Thyroid gland (tissue), 4 donors: ENCODE results near the gene TCAP. TPM values are rescaled to one million over a fixed set of nuclear protein-coding genes. Genes with fewer than 3 reads are reported as not detected.

Experiments used
- DNase-seq, 2 donors: peaks; one replicate each; pipeline ENCODE4 v3.0.0-alpha.2; 2019
- H3K27ac ChIP-seq, 3 donors: fragments of 200-600 bp; sonication (generic); 1 replicate in 2 of 3; 2 replicates in 1 of 3; pipeline ENCODE4 v1.5.1; 2016 to 2019; ENCODE audit warnings: mild to moderate bottlenecking in 1 of 3, moderate library complexity in 1 of 3
- H3K27me3 ChIP-seq: fragments of 200-600 bp; sonication (generic); one replicate; pipeline ENCODE4 v1.5.1; 2019
- H3K36me3 ChIP-seq, 2 donors: fragments of 200-600 bp; sonication (generic); one replicate each; pipeline ENCODE4 v1.5.1; 2016 to 2019
- H3K4me1 ChIP-seq, 2 donors: fragments of 200-600 bp; sonication (generic); one replicate each; pipeline ENCODE4 v1.5.1; 2017 to 2019
- H3K4me3 ChIP-seq, 3 donors: fragments of 200-600 bp; sonication (generic); replicated peaks in 1 of 3; 1 replicate in 2 of 3; 2 replicates in 1 of 3; pipeline ENCODE4 v1.5.1; 2016; ENCODE audit warnings: mild to moderate bottlenecking in 1 of 3
- H3K9me3 ChIP-seq: fragments of 200-600 bp; sonication (generic); one replicate; pipeline ENCODE4 v1.5.1; 2017
- POLR2A ChIP-seq, 2 donors: fragments of 450-650 bp; IDR thresholded peaks; one replicate each; pipeline ENCODE4 v1.6.1; 2017; ENCODE audit warnings: antibody characterized with exemption in 2 of 2, mild to moderate bottlenecking in 2 of 2, moderate library complexity in 1 of 2
- WGBS, 2 donors: methylation state at CpG; one replicate each; pipeline ENCODE4 v1.1.5; 2017; 5-methylcytosine and 5-hydroxymethylcytosine counted together
- intact Hi-C: fragments of 100-400 bp; cut with DNase I; formaldehyde crosslinking; loops from one replicate; pipeline ENCODE4 v1.15.1; 2023
- total RNA-seq, 4 donors: library from RNA; depleted of rRNA; stranded (reverse); fragments of >200 nt; gene quantifications; one replicate each; pipeline ENCODE4 v1.2.3, GENCODE V29; 2016
- TF ChIP-seq, protein P1 (sequence below), 6 experiments: fragments of 200-600 bp in 3 of 6; fragments of 450-650 bp in 3 of 6; sonication (generic) in 3 of 6; IDR thresholded peaks; one replicate each; pipeline ENCODE4 v1.5.1; 2016 to 2019; ENCODE audit warnings: antibody characterized with exemption in 6 of 6, mild to moderate bottlenecking in 2 of 6, inconsistent platforms in 1 of 6, moderate library complexity in 1 of 6

Gene TCAP
- total RNA-seq, 4 donors from 2014 or later, result 0.63 to 2.1 (median 1.5) TPM

DNA sequence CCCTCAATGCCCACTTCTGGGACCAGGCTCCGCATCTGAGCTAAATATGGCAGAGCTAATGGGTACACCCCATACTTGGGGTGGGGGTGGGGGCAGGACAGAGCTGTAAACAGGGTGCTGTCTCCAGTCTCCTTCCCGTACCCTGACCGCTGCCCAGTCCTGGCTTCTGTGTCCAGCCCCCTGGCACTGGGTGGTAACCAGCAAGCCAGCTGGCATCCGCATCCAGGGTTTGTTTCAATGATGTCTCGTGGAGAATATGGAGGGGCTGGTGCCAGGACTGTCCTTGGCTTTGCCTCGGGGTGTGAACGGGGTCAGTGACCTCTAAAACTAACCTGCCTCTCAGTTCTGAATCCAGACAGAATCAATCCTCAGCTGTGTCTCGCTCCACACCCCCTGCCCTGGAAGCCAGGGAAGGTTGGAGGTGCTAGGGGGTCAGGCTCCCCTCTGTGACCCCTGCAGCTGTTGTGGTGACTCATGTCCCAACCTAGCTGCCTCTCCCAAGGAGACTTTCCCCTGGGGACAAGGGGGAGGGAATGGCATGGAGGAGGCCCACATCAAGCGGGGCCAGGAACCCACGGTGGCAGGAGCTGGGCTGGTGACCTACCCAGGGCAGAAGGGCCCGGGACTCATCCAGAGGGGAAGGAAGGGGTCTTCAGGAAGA lies 1.6 kb downstream of the TCAP start:
- TF ChIP-seq, protein P1, sequence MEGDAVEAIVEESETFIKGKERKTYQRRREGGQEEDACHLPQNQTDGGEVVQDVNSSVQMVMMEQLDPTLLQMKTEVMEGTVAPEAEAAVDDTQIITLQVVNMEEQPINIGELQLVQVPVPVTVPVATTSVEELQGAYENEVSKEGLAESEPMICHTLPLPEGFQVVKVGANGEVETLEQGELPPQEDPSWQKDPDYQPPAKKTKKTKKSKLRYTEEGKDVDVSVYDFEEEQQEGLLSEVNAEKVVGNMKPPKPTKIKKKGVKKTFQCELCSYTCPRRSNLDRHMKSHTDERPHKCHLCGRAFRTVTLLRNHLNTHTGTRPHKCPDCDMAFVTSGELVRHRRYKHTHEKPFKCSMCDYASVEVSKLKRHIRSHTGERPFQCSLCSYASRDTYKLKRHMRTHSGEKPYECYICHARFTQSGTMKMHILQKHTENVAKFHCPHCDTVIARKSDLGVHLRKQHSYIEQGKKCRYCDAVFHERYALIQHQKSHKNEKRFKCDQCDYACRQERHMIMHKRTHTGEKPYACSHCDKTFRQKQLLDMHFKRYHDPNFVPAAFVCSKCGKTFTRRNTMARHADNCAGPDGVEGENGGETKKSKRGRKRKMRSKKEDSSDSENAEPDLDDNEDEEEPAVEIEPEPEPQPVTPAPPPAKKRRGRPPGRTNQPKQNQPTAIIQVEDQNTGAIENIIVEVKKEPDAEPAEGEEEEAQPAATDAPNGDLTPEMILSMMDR (IDR thresholded peaks at IDR 0.05), result no peak
- Histone ChIP-seq H3K4me3 (no peak overlapping the region), H3K36me3 (no peaks in the 10 kb centered on the region), H3K27ac (peak overlapping the region in 1 of 3 donors; percentile 10), H3K9me3 (no peaks in the 10 kb centered on the region), H3K27me3 (no peaks in the 10 kb centered on the region), H3K4me1 (peaks cover 33 to 77% of the 10 kb centered on the region in 2 donors)
- WGBS, 2 donors, result 59 to 78% methylated on average over 5 to 10 of the region's 11 CpGs
- no peak for DNase-seq
- intact Hi-C loops, result no loop called here

DNA sequence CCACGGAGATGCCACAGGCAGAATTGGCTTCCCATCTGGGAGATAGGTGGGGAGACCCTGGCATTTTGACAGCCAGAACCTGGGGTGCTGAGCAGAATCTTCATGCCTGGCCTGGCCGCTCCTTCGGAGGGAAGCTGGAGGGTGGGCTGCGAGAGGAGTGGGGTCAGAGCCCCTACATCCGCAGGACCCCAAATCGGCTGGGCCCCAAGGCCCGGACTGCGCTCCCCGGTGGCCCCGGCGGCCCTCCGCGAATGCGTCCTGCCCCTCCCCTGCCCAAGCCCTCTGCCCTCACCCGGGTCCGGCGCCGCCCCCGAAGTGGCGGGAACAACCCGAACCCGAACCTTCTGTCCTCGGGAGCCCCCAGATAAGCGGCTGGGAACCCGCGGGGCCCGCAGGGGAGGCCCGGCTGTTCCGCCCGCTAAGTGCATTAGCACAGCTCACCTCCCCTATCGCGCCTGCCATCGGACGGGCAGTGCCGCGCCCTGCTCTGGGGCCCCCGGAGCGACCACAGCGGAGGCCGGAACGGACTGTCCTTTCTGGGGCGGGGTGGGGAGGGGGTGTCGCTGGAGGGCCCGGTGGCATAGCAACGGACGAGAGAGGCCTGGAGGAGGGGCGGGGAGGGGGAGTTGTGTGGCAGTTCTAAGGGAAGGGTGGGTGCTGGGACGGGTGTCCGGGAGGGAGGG lies 2.3 kb downstream of the TCAP start:
- H3K4me3 ChIP-seq, result peak overlapping the region in 1 of 3 donors; percentile 21
- TF ChIP-seq, protein P1 (IDR thresholded peaks at IDR 0.05), result no peak
- TF ChIP-seq POLR2A (IDR thresholded peaks at IDR 0.05), result no peak
- 8 to 29% methylated on average over 2 to 5 of the region's 49 CpGs for WGBS, 2 donors
- intact Hi-C loops, result no loop called here
- no peaks in the 10 kb centered on the region for H3K9me3 ChIP-seq
- peaks cover 33 to 77% of the 10 kb centered on the region in 2 donors for H3K4me1 ChIP-seq
- peak overlapping the region in 1 of 3 donors; percentile 10 for H3K27ac ChIP-seq
- no peaks in the 10 kb centered on the region for H3K27me3 ChIP-seq
- DNase-seq, result peak in 1 of 2 donors; percentile 48
- H3K36me3 ChIP-seq, result no peaks in the 10 kb centered on the region

DNA sequence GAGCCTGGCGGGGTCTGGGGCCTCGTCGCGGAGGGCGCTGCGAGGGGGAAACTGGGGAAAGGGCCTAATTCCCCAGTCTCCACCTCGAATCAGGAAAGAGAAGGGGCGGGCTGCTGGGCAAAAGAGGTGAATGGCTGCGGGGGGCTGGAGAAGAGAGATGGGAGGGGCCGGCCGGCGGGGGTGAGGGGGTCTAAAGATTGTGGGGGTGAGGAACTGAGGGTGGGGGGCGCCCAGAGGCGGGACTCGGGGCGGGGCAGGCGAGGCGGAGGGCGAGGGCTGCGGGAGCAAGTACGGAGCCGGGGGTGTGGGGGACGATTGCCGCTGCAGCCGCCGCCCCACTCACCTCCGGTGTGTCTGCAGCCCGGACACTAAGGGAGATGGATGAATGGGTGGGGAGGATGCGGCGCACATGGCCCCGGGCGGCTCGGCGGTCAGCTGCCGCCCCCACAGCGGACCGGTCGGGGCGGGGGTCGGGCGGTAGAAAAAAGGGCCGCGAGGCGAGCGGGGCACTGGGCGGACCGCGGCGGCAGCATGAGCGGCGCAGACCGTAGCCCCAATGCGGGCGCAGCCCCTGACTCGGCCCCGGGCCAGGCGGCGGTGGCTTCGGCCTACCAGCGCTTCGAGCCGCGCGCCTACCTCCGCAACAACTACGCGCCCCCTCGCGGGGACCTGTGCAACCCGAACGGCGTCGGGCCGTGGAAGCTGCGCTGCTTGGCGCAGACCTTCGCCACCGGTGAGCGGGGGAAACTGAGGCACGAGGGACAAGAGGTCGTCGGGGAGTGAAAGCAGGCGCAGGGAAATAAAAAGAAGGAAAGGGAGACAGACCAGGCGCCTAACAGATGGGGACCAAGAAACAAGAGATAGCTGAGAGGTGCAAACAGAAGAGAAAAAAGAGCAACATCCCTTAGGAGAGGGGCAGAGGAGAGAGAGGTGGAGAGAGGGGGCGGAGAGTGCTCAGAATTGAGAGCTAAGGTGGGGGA lies 3.1 kb downstream of the TCAP start, which contains the start of gene PNMT:
TSS of gene PNMT (plus strand) at position 509 of the 980 bp plus-strand sequence. CDS start at position 532, 23 bp downstream.
- H3K4me1 ChIP-seq, result peaks cover 24 to 72% of the 10 kb centered on the region in 2 donors
- TF ChIP-seq POLR2A (IDR thresholded peaks at IDR 0.05), result no peak
- TF ChIP-seq, protein P1 (IDR thresholded peaks at IDR 0.05), result peak; percentile 28 to 66 (median 55)
- intact Hi-C loops, result no loop called here
- H3K9me3 ChIP-seq, result no peaks in the 10 kb centered on the region
- no peaks in the 10 kb centered on the region for H3K27me3 ChIP-seq
- no peaks in the 10 kb centered on the region for H3K36me3 ChIP-seq
- peak within 1 kb of the TSS in 1 of 3 donors; percentile 21 for H3K4me3 ChIP-seq
- WGBS, 2 donors, result 3 to 5% methylated on average over 50 to 68 of the region's 85 CpGs
- peak; percentile 75 to 77 for DNase-seq
- peak within 1 kb of the TSS in 2 of 3 donors; percentile 8 to 10 for H3K27ac ChIP-seq

DNA sequence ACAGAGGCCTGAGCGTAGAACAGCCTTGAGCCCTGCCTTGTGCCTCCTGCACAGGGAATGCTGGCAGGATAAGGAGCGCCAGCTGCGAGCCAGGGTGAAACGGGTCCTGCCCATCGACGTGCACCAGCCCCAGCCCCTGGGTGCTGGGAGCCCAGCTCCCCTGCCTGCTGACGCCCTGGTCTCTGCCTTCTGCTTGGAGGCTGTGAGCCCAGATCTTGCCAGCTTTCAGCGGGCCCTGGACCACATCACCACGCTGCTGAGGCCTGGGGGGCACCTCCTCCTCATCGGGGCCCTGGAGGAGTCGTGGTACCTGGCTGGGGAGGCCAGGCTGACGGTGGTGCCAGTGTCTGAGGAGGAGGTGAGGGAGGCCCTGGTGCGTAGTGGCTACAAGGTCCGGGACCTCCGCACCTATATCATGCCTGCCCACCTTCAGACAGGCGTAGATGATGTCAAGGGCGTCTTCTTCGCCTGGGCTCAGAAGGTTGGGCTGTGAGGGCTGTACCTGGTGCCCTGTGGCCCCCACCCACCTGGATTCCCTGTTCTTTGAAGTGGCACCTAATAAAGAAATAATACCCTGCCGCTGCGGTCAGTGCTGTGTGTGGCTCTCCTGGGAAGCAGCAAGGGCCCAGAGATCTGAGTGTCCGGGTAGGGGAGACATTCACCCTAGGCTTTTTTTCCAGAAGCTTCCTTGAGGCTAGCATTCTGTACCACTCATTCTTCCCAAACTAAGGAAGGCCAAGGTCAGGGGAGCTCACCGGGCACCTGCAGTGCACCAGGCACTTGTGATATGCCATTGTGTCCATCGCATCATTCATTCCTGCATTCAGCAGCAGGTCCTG lies 5.0 kb downstream of the TCAP start:
- TF ChIP-seq POLR2A (IDR thresholded peaks at IDR 0.05), result no peak
- TF ChIP-seq, protein P1 (IDR thresholded peaks at IDR 0.05), result no peak
- no peak overlapping the region for H3K4me3 ChIP-seq
- no peaks in the 10 kb centered on the region for H3K27me3 ChIP-seq
- 89 to 94% methylated on average over 20 to 23 of the region's 23 CpGs for WGBS, 2 donors
- H3K9me3 ChIP-seq, result no peaks in the 10 kb centered on the region
- H3K4me1 ChIP-seq, result peaks cover 27 to 64% of the 10 kb centered on the region in 2 donors
- H3K27ac ChIP-seq, result no peak overlapping the region
- intact Hi-C loops, result no loop called here
- H3K36me3 ChIP-seq, result no peaks in the 10 kb centered on the region
- DNase-seq, result no peak
